HepG2 (cell line): ENCODE results near the gene BRD1. TPM values are rescaled to one million over a fixed set of nuclear protein-coding genes. Genes with fewer than 3 reads are reported as not detected.

Source experiments
- ATAC-seq: fragments of 200-7000 bp; cut with Tn5 transposase; 3 replicates; pipeline ENCODE4 v1.9.1; 2020; ENCODE audit warnings: mild to moderate bottlenecking, moderate library complexity
- BruUV-seq: library from RNA; stranded (reverse); fragments of 400-500 nt; replicated peaks from 2 replicates; lab custom pipeline; 2021; lab: Mats Ljungman, UMichigan
- CTCF ChIA-PET: fragments of 300-600 bp; formaldehyde crosslinking; extraction: SDS; loops from one replicate; lab custom pipeline; 2021; ENCODE audit warnings: low total read pairs, inconsistent platforms, low intra/inter-chr PET ratio; lab: Yijun Ruan, JAX
- POLR2A ChIA-PET: fragments of 350-600 bp; sonication (Branson Sonifier 250); formaldehyde crosslinking; loops from one replicate; lab custom pipeline; 2020; ENCODE audit warnings: antibody characterized with exemption, inconsistent platforms; lab: Yijun Ruan, JAX
- DNase-seq: peaks from one replicate; pipeline ENCODE4 v3.0.0-alpha.2; 2015; ENCODE audit warnings: low spot score
- FAIRE-seq: peaks from 3 replicates; lab custom pipeline; 2011; peaks lifted over from hg19 to GRCh38; lab: Jason Lieb, UNC
- H2AFZ ChIP-seq: one replicate; pipeline ENCODE4 v1.6.1; 2011; ENCODE audit warnings: low read length, inconsistent platforms
- H3K27ac ChIP-seq: fragments of 300-600 bp; 3 replicates; pipeline ENCODE4 v1.8.0; 2011; ENCODE audit warnings: mixed run types, mild to moderate bottlenecking, mixed read lengths, low read length, inconsistent platforms; ENCODE audit not compliant: insufficient read depth; ENCODE audit errors: extremely low read length
- H3K27me3 ChIP-seq, 2 experiments: fragments of 200-600 bp in 1 of 2; 2 replicates in 1 of 2; 3 replicates in 1 of 2; pipeline versions ENCODE4 v1.6.0 to v1.8.0; 2011; ENCODE audit warnings: low read length in 2 of 2, mild to moderate bottlenecking in 2 of 2, moderate library complexity in 2 of 2, inconsistent platforms in 1 of 2; ENCODE audit not compliant: insufficient read depth in 2 of 2, control insufficient read depth in 1 of 2
- H3K36me3 ChIP-seq, 2 experiments: fragments of 200-600 bp in 1 of 2; replicated peaks in 1 of 2; 2 replicates in 1 of 2; 3 replicates in 1 of 2; pipeline versions ENCODE4 v1.5.1 to v1.8.0; 2011; ENCODE audit warnings: low read length in 2 of 2, inconsistent platforms in 1 of 2; ENCODE audit not compliant: insufficient read depth in 2 of 2, control insufficient read depth in 1 of 2
- H3K4me1 ChIP-seq: 2 replicates; pipeline ENCODE4 v1.5.1; 2012; ENCODE audit warnings: low read length, inconsistent platforms; ENCODE audit not compliant: insufficient read depth
- H3K4me2 ChIP-seq: 2 replicates; pipeline ENCODE4 v1.6.0; 2011; ENCODE audit warnings: low read depth, low read length, inconsistent platforms
- H3K4me3 ChIP-seq, 3 experiments: fragments of 200-600 bp in 1 of 3; sonication (generic), shearing (Covaris generic) in 1 of 3; replicated peaks in 1 of 3; 2 replicates each; pipeline ENCODE4 v1.5.1; 2011 to 2016; ENCODE audit warnings: low read length in 3 of 3, inconsistent platforms in 2 of 3, low read depth in 2 of 3, mild to moderate bottlenecking in 2 of 3, control low read depth in 1 of 3, mixed read lengths in 1 of 3; ENCODE audit not compliant: insufficient read depth in 1 of 3
- H3K79me2 ChIP-seq: one replicate; pipeline ENCODE4 v1.6.1; 2011; ENCODE audit warnings: low read length, inconsistent platforms; ENCODE audit not compliant: insufficient read depth
- H3K9ac ChIP-seq: 2 replicates; pipeline ENCODE4 v1.6.0; 2011; ENCODE audit warnings: mild to moderate bottlenecking, low read depth, low read length, inconsistent platforms; ENCODE audit not compliant: insufficient read depth
- H3K9me3 ChIP-seq: 2 replicates; pipeline ENCODE4 v1.5.1; 2012; ENCODE audit warnings: mild to moderate bottlenecking, low read length
- H4K20me1 ChIP-seq: 2 replicates; pipeline ENCODE4 v1.6.0; 2011; ENCODE audit warnings: inconsistent platforms, mild to moderate bottlenecking, low read length, moderate library complexity; ENCODE audit not compliant: insufficient read depth
- BRD4 ChIP-seq: sonication (generic); formaldehyde crosslinking; IDR thresholded peaks from 2 replicates; pipeline ENCODE4 v1.4.0; 2020; ENCODE audit warnings: missing genetic modification reagents
- CEBPG ChIP-seq: IDR thresholded peaks from 2 replicates; pipeline ENCODE4 v1.6.1; 2016
- KLF9 ChIP-seq: IDR thresholded peaks from 2 replicates; pipeline ENCODE4 v1.6.1; 2016; ENCODE audit warnings: low read depth
- MIER2 ChIP-seq: IDR thresholded peaks from 2 replicates; pipeline ENCODE4 v1.6.1; 2016; ENCODE audit warnings: missing biosample characterization, missing genetic modification reagents
- ZBTB33 ChIP-seq: sonication (generic); formaldehyde crosslinking; IDR thresholded peaks from 2 replicates; pipeline ENCODE4 v1.4.0; 2020; ENCODE audit warnings: missing genetic modification reagents
- ZBTB46 ChIP-seq: sonication (generic); formaldehyde crosslinking; IDR thresholded peaks from 2 replicates; pipeline ENCODE4 v1.4.0; 2020; ENCODE audit warnings: mild to moderate bottlenecking, missing genetic modification reagents, borderline replicate concordance
- ZKSCAN1 ChIP-seq: fragments of 150-350 bp; IDR thresholded peaks from 2 replicates; pipeline ENCODE4 v1.6.1; 2014; ENCODE audit warnings: low read length
- ZNF232 ChIP-seq: sonication (generic); formaldehyde crosslinking; IDR thresholded peaks from 2 replicates; pipeline ENCODE4 v1.4.0; 2020; ENCODE audit warnings: missing genetic modification reagents, borderline replicate concordance
- ZNF441 ChIP-seq: sonication (generic); formaldehyde crosslinking; IDR thresholded peaks from 2 replicates; pipeline ENCODE4 v1.7.0; 2021; ENCODE audit warnings: missing genetic modification reagents, borderline replicate concordance
- ZNF710 ChIP-seq: sonication (generic); formaldehyde crosslinking; IDR thresholded peaks from 2 replicates; pipeline ENCODE4 v1.5.0; 2020; ENCODE audit warnings: mild to moderate bottlenecking, missing genetic modification reagents, borderline replicate concordance
- ZUFSP ChIP-seq: sonication (generic); formaldehyde crosslinking; IDR thresholded peaks from 2 replicates; pipeline ENCODE4 v1.9.0; 2021; ENCODE audit warnings: missing genetic modification reagents, mild to moderate bottlenecking, borderline replicate concordance
- WGBS: methylation state at CpG from one replicate; pipeline ENCODE4 v1.1.6; 2017; ENCODE audit warnings: low lambda C conversion rate; 5-methylcytosine and 5-hydroxymethylcytosine counted together
- in situ Hi-C: cut with HindIII; loops from 2 replicates; pipeline ENCODE4 v1.10.0; 2017; ENCODE audit warnings: low pct_unique_long_range_greater_than_20kb; ENCODE audit not compliant: extremely low pct_ligation_motif_present
- intact Hi-C: fragments of 100-400 bp; cut with micrococcal nuclease; formaldehyde crosslinking; loops from one replicate; pipeline ENCODE4 v1.10.0; 2022; ENCODE audit not compliant: unreplicated experiment
- polyA plus RNA-seq, 8 experiments: library from polyadenylated mRNA; depleted of rRNA in 3 of 8; stranded (reverse) in 7 of 8; unstranded in 1 of 8; fragments of >200 nt; fragmentation: Illumina TruSeq in 4 of 8; extraction: Trizol in 4 of 8; gene quantifications; 2 replicates each; pipeline versions ENCODE4 v1.2.1 to v1.2.3, GENCODE V29; 2011 to 2016; ENCODE audit warnings: low read depth in 4 of 8, missing spikeins in 1 of 8, mixed read lengths in 1 of 8; ENCODE audit not compliant: insufficient read depth in 1 of 8
- total RNA-seq, 5 experiments: library from RNA; depleted of rRNA; stranded (reverse); fragments of >200 nt; fragmentation: Illumina TruSeq; extraction: Trizol; gene quantifications; 2 replicates each; pipeline ENCODE4 v1.2.3, GENCODE V29; 2016; ENCODE audit warnings: low read depth in 1 of 5

The BRD1 gene
- total and polyA plus RNA-seq, 2 of the 13 experiments (the other 11 are each of a cell fraction or from before 2014, with no cell fraction given), result 5.1 to 12.0 TPM

GRCh38 chr22:49810363-49811019, 17.2 kb downstream of the BRD1 start:
- no peak for TF ChIP-seq KLF9 (CRISPR knock-in tag)
- TF ChIP-seq CEBPG, result no peak
- TF ChIP-seq ZBTB33 (CRISPR knock-in tag), result no peak
- TF ChIP-seq ZKSCAN1, result no peak
- TF ChIP-seq ZBTB46, result no peak
- no peak for TF ChIP-seq BRD4 (CRISPR knock-in tag)
- TF ChIP-seq ZNF710, result no peak
- TF ChIP-seq ZUFSP (CRISPR knock-in tag), result no peak
- TF ChIP-seq ZNF232, result no peak
- no peak for TF ChIP-seq ZNF441
- TF ChIP-seq MIER2 (CRISPR knock-in tag), result no peak
- POLR2A ChIA-PET, result no interaction called here
- intact Hi-C loops, result no loop called here
- Histone ChIP-seq H3K4me1 (peaks cover 7% of the 10 kb centered on the region; the same call in 1 of the 2 replicates), H3K4me2 (no peak overlapping the region), H3K36me3 (peaks cover 10 to 32% of the 10 kb centered on the region in 2 experiments; a peak in 4 of 5 replicates), H3K4me3 (no peak overlapping the region), H3K27me3 (no peaks in the 10 kb centered on the region), H3K9ac (no peak overlapping the region), H4K20me1 (peaks cover 65% of the 10 kb centered on the region), H3K79me2 (peaks cover 89% of the 10 kb centered on the region), H2AFZ (no peak overlapping the region), H3K9me3 (no peaks in the 10 kb centered on the region), H3K27ac (no peak overlapping the region)
- WGBS, result 97% methylated on average over 5 of the region's 5 CpGs
- CTCF ChIA-PET, result no interaction called here
- BruUV-seq, result no TSS peak
- DNase-seq (no peak), ATAC-seq (no peak), FAIRE-seq (no peak)
- in situ Hi-C loops, result no loop called here
